T-helper 1 cell (primary cell): Measurements from ENCODE around the gene SLC2A4.

Experiments used
- DNase-seq, 5 donors: peaks; one replicate each; pipeline ENCODE4 v3.0.0-alpha.2; 2012 to 2020

SLC2A4 gene

GRCh38 chr17:7279448-7279847 lies 2.1 kb upstream of the SLC2A4 start:
- DNase-seq: no peak

DNA sequence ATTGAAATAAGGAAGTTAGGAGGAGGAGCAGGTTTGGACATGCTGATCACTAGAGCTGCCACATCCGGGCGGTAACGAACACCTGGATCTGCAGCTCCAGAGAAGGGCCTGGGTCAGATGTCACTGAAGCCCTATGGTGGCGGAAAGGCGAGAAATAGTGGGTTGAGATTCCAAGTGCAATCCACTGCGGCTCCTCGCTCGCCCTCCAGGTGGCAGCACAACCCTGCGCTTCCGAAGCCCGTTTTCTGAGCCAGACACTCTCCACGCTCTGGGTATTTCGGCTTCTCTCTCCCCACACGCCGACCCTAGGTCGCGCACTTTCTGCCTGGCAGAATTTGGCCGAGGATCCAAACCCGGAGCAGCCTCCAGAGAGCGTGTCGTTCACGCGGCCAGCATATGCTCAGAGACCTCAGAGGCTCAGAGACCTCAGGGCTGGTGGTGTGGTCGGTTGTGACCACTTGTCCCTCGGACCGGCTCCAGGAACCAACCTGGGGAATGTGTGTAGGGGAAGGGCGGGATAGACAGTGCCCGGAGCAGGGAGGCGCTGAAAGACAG lies 922 bp upstream of the SLC2A4 start:
- peak; percentile 67 to 83 (median 78) for DNase-seq

DNA sequence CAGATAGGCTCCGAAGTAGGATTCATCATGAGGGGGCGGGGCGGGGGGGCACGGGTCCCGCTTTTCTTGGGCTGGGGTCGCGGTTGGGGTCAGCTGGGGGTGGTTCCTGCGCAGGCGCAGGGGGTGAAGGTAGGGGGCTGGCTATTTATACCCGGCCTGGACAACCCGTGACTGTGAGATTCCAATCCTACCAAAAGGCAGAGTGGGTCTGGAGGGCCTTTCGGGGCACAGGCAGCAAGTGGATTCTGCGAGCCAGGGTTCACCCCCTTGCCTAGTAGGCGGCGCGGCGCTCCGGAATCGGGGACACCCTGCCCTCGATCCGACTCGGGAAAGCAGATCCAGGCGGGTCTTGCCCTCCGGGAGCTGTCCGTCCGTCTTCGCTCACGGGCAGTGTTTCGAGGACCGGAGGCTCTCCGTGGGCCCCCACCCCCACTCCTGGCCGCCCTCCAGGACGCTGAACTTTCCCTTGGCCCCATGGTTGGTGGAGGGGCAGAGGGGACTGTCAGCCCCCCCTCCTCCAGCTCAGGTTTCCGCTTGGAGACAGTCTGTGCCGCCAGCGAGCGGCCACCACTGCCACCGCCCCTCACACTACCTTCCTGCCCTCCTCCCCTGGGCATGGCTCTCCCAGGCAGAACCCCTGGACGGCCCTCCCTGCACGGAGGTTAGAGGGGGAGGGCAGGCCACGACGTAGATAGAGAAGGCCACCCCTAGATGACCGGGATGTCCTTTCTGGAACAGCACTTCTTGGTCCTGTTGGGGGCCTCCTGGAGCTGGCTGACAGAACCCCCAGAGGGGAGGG lies 634 bp downstream of the SLC2A4 start:
- DNase-seq: no peak

DNA sequence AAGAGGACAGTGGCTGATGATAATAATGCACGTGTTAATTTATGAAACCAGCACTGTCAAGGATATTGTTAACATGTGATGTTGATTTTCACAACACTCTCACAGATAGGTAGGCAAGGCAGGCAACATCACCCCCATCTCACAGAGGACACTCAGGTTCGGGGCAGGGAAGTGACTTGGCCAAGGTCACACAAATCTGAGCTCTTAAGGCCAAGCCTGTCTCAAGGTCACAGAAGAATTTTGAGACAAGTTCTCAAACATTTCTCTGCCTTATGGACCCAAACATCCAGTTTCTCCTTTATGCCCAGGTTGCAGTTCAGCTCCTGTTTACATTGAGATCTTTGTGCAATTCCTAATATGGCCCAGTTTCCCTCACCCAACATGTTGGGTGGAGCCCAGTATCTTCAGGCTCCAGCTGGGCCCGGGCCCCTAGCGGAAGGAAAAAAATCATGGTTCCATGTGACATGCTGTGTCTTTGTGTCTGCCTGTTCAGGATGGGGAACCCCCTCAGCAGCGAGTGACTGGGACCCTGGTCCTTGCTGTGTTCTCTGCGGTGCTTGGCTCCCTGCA lies 1.3 kb downstream of the SLC2A4 start:
- DNase-seq: no peak

DNA sequence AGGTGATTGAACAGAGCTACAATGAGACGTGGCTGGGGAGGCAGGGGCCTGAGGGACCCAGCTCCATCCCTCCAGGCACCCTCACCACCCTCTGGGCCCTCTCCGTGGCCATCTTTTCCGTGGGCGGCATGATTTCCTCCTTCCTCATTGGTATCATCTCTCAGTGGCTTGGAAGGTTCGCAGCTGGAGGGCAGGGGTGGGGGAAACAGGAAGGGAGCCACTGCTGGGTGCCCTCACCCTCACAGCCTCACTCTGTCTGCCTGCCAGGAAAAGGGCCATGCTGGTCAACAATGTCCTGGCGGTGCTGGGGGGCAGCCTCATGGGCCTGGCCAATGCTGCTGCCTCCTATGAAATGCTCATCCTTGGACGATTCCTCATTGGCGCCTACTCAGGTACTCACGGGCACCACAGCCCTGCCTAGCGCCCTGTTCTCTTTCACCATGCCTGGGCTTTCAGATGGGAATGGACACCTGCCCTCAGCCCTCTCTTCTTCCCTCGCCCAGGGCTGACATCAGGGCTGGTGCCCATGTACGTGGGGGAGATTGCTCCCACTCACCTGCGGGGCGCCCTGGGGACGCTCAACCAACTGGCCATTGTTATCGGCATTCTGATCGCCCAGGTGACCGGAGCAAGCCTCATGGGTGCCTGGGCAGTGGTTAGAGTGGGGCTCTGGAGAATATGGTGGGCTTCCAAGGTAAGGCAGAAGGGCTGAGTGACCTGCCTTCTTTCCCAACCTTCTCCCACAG lies 2.1 kb downstream of the SLC2A4 start:
- DNase-seq: no peak

DNA sequence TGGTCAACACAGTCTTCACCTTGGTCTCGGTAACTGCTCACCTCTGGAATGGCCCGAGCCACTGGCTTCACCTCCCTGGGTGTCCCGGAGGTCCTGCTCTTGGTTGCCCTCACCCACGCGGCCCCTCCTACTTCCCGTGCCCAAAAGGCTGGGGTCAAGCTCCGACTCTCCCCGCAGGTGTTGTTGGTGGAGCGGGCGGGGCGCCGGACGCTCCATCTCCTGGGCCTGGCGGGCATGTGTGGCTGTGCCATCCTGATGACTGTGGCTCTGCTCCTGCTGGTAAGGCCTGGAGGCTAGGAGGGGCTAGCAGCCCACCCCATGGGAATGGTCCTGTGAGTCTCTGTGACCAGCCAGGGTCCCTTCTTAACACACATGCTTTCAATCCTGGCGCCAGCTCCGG lies 3.4 kb downstream of the SLC2A4 start:
- DNase-seq: no peak

DNA sequence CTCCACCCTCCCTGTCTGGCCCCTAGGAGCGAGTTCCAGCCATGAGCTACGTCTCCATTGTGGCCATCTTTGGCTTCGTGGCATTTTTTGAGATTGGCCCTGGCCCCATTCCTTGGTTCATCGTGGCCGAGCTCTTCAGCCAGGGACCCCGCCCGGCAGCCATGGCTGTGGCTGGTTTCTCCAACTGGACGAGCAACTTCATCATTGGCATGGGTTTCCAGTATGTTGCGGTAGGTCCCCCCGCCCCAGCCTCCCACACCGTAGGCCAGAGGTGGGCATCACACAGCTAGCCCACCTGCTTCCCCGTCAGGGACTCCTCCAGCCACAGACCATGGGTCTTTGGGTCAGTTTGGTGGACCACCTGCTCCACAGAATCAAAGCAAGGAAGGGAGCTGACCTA lies 4.2 kb downstream of the SLC2A4 start:
- DNase-seq: no peak

DNA sequence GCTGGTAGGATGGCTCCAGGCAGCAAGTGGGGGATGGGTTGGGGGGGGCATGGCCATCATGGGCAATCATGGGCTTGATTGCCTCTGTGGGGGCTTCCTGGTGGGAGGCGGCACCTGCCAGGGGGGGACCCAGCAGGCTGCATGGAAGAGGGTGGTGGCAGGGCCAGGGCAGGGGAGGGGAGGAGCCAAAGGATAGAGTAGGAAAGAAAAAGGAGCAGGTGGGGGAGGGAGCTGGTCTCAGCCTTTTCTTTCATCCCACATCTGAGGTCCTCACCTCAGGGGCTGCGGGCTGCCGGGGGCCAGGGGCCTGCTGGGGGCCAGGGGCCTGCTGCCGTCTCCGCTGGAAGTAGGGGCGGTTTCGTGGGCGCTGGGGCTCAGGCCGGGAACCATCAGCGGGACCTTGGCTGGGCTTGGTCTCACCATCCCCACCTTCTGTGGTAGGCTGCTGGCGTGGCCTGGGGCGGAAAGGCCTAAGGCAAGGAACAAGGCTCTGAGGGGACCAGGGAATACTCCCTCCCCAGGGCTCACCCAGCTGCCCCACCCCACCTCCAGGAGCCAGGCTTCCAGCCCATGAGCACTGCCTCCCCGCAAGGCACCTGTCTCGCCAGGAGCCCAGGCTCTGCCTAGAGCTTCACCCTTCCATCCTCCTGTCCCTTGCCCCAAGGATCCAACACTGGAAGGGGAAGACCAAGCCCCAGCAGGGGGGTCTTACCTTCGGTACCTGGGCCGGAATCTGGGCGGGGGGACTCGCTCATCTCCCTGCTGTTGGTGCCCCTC lies 7.9 kb downstream of the SLC2A4 start:
- DNase-seq: no peak

GRCh38 chr17:7290166-7290565 lies 8.6 kb downstream of the SLC2A4 start:
- DNase-seq: no peak

- no peak for DNase-seq
These were observed 9.2 kb downstream of the SLC2A4 start for GRCh38 chr17:7290685-7291084.

- DNase-seq: no peak
These were observed 10.7 kb downstream of the SLC2A4 start for GRCh38 chr17:7292194-7292593.

- no peak for DNase-seq
These were observed 11.2 kb downstream of the SLC2A4 start for GRCh38 chr17:7292729-7293128.

GRCh38 chr17:7293159-7293558 lies 11.6 kb downstream of the SLC2A4 start:
- DNase-seq: no peak

GRCh38 chr17:7293816-7294613 lies 12.5 kb downstream of the SLC2A4 start:
- peak in 1 of 5 donors; percentile 20 for DNase-seq

- peak; percentile 58 to 90 (median 68) for DNase-seq
These were observed 13.2 kb downstream of the SLC2A4 start, which contains the start of gene YBX2 for GRCh38 chr17:7294614-7295153. YBX2 (minus strand) TSS chr17:7294639; CDS start chr17:7294500, 139 bp downstream.

- no peak for DNase-seq
These were observed 14.0 kb downstream of the SLC2A4 start for GRCh38 chr17:7295230-7296180.

DNA sequence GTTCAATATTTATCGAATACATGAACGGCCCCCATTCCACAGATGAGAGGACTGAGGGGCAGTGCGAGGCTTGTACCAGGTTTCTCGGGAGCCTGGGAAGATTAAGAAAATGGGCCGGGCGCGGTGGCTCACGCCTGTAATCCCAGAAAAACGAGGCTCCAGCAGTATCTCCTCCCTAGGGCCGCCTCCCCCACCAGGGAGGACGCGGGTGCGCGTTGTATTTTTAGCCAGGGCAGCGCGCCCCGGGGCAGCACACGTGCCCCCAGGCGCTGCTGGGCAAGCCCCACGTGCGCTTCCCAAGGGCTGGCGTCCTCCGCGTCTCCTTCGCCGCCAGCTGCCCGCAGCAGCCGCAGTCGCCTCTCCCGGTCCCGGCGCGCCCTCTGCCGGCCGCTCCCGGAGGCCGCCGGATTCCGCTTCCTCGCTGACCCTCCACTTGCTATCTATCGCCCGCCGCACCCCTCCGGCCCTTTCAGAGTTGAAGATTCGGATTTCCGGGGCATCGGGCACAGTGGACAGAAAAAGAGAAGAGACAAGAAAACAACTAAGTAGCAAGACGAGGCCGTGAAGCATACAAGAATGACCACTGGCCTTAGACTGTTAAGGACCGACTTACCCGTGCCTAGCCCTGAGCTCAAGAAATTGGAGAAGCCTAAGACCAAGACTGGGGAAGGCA lies 14.8 kb downstream of the SLC2A4 start:
- DNase-seq: peak; percentile 49 to 69 (median 50)

DNA sequence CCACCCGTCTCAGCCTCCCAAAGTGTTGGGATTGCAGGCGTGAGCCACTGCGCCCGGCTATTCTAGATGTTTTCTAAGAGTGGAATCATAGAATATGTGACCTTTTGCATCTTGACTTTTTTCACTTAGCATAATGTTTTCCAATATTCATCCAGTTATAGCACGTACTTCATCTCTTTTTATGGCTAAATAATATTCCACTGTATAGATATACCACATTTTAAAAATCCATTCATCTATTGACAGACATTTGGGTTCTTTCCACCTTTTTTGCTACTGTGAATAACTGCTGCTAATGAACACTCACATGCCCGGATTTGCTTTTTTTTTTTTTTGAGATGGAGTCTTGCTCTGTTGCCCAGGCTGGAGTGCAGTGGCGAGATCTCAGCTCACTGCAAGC lies 22.7 kb downstream of the SLC2A4 start:
- DNase-seq: no peak

- peak; percentile 100 for DNase-seq
These were observed 25.6 kb downstream of the SLC2A4 start, which contains the start of gene EIF5A for GRCh38 chr17:7306911-7307685. EIF5A (plus strand) TSS chr17:7307628; CDS start chr17:7309636, 2,008 bp downstream.
